Hepatocyte (in vitro differentiated cells): Measurements from ENCODE around the gene CPT1A. TPM values are rescaled to one million over a fixed set of nuclear protein-coding genes. Genes with fewer than 3 reads are reported as not detected.

Experiments used
- DNase-seq: peaks from one replicate; pipeline ENCODE4 v3.0.0-alpha.2; 2016; ENCODE audit warnings: low spot score
- H2AFZ ChIP-seq: fragments of 200-600 bp; sonication (generic); 2 replicates; pipeline ENCODE4 v1.6.0; 2016; ENCODE audit warnings: antibody characterized with exemption, mild to moderate bottlenecking
- H3K27ac ChIP-seq: fragments of 200-600 bp; sonication (generic); 2 replicates; pipeline ENCODE4 v1.5.1; 2016; ENCODE audit warnings: mild to moderate bottlenecking
- H3K27me3 ChIP-seq: fragments of 200-600 bp; sonication (generic); 2 replicates; pipeline ENCODE4 v1.6.1; 2016
- H3K36me3 ChIP-seq: fragments of 200-600 bp; sonication (generic); replicated peaks from 2 replicates; pipeline ENCODE4 v1.5.1; 2016; ENCODE audit warnings: low read depth; ENCODE audit not compliant: insufficient read depth
- H3K4me1 ChIP-seq: fragments of 200-600 bp; sonication (generic); 2 replicates; pipeline ENCODE4 v1.5.1; 2016; ENCODE audit warnings: mild to moderate bottlenecking, moderate library complexity; ENCODE audit not compliant: insufficient read depth
- H3K4me2 ChIP-seq: fragments of 200-600 bp; sonication (generic); 2 replicates; pipeline ENCODE4 v1.6.0; 2016
- H3K4me3 ChIP-seq: fragments of 200-600 bp; sonication (generic); 2 replicates; pipeline ENCODE4 v1.5.1; 2016; ENCODE audit warnings: mild to moderate bottlenecking
- H3K79me2 ChIP-seq: fragments of 200-600 bp; sonication (generic); 2 replicates; pipeline ENCODE4 v1.6.0; 2017; ENCODE audit warnings: mild to moderate bottlenecking
- H3K9me2 ChIP-seq: fragments of 200-600 bp; sonication (generic); replicated peaks from 2 replicates; pipeline ENCODE4 v1.6.0; 2017; ENCODE audit warnings: mild to moderate bottlenecking; ENCODE audit not compliant: insufficient read depth
- H3K9me3 ChIP-seq: fragments of 200-600 bp; sonication (generic); 2 replicates; pipeline ENCODE4 v1.5.1; 2016; ENCODE audit warnings: low read depth, mild to moderate bottlenecking
- H4K20me1 ChIP-seq: fragments of 200-600 bp; sonication (generic); 2 replicates; pipeline ENCODE4 v1.6.0; 2016; ENCODE audit warnings: mild to moderate bottlenecking; ENCODE audit not compliant: insufficient read depth, poor library complexity, severe bottlenecking
- CTCF ChIP-seq: fragments of 200-600 bp; sonication (generic); IDR thresholded peaks from 2 replicates; pipeline ENCODE4 v1.5.1; 2016; ENCODE audit warnings: antibody characterized with exemption, mild to moderate bottlenecking; ENCODE audit not compliant: poor library complexity
- EZH2 ChIP-seq: fragments of 200-600 bp; sonication (generic); IDR thresholded peaks from 2 replicates; pipeline ENCODE4 v1.6.1; 2016; ENCODE audit warnings: antibody characterized with exemption, mild to moderate bottlenecking, borderline replicate concordance
- EZH2phosphoT487 ChIP-seq: fragments of 200-600 bp; sonication (generic); IDR thresholded peaks from one replicate; pipeline ENCODE4 v1.6.1; 2018; ENCODE audit warnings: antibody characterized with exemption, mild to moderate bottlenecking, low read depth, moderate library complexity; ENCODE audit not compliant: unreplicated experiment, severe bottlenecking
- WGBS: methylation state at CpG from one replicate; pipeline ENCODE4 v1.1.6; 2016; ENCODE audit warnings: low lambda C conversion rate; ENCODE audit errors: missing lambda C conversion rate; 5-methylcytosine and 5-hydroxymethylcytosine counted together
- polyA plus RNA-seq: library from polyadenylated mRNA; unstranded; fragments of >200 nt; fragmentation: Nextera tagmentation; extraction: Ambion mirVana; gene quantifications from 2 replicates; pipeline ENCODE4 v1.2.1, GENCODE V29; 2016
- total RNA-seq: library from RNA; depleted of rRNA; stranded (reverse); fragments of >200 nt; gene quantifications from 2 replicates; pipeline ENCODE4 v1.2.3, GENCODE V29; 2014

Gene CPT1A
- total and polyA plus RNA-seq, 2 experiments from 2014 or later, result 8.3 to 24.8 TPM

GRCh38 chr11:68774194-68774585 lies 67.5 kb downstream of the CPT1A start:
- no peaks in the 10 kb centered on the region for H3K9me2 ChIP-seq
- 74% methylated on average over 9 of the region's 9 CpGs for WGBS
- no peaks in the 10 kb centered on the region for H3K27me3 ChIP-seq
- no peak overlapping the region for H3K4me3 ChIP-seq
- no peaks in the 10 kb centered on the region for H3K9me3 ChIP-seq
- TF ChIP-seq EZH2, result no peak
- TF ChIP-seq EZH2phosphoT487, result no peak
- no peak for TF ChIP-seq CTCF
- no peaks in the 10 kb centered on the region for H4K20me1 ChIP-seq
- no peak overlapping the region for H3K4me2 ChIP-seq
- H3K36me3 ChIP-seq, result no peaks in the 10 kb centered on the region
- no peak for DNase-seq
- H2AFZ ChIP-seq, result no peak overlapping the region
- no peaks in the 10 kb centered on the region for H3K79me2 ChIP-seq
- no peaks in the 10 kb centered on the region for H3K4me1 ChIP-seq
- H3K27ac ChIP-seq, result no peak overlapping the region

GRCh38 chr11:68773521-68774193 lies 68.1 kb downstream of the CPT1A start:
- Histone ChIP-seq H3K27me3 (no peaks in the 10 kb centered on the region), H2AFZ (no peak overlapping the region), H3K36me3 (no peaks in the 10 kb centered on the region), H3K9me2 (no peaks in the 10 kb centered on the region), H3K79me2 (no peaks in the 10 kb centered on the region), H3K4me3 (no peak overlapping the region), H3K4me2 (no peak overlapping the region), H3K4me1 (no peaks in the 10 kb centered on the region), H3K27ac (no peak overlapping the region), H4K20me1 (no peaks in the 10 kb centered on the region), H3K9me3 (no peaks in the 10 kb centered on the region)
- 80% methylated on average over 22 of the region's 22 CpGs for WGBS
- DNase-seq, result peak; percentile 42
- no peak for TF ChIP-seq EZH2
- TF ChIP-seq CTCF, result no peak
- no peak for TF ChIP-seq EZH2phosphoT487

GRCh38 chr11:68772936-68773335 lies 68.8 kb downstream of the CPT1A start:
- Histone ChIP-seq H3K36me3 (no peaks in the 10 kb centered on the region), H3K4me3 (no peak overlapping the region), H4K20me1 (no peaks in the 10 kb centered on the region), H3K27ac (no peak overlapping the region), H3K4me1 (no peaks in the 10 kb centered on the region), H3K79me2 (no peaks in the 10 kb centered on the region), H3K27me3 (no peaks in the 10 kb centered on the region), H3K9me3 (no peaks in the 10 kb centered on the region), H3K4me2 (no peak overlapping the region), H2AFZ (no peak overlapping the region), H3K9me2 (no peaks in the 10 kb centered on the region)
- WGBS, result 94% methylated on average over 20 of the region's 20 CpGs
- TF ChIP-seq EZH2phosphoT487 (no peak), CTCF (no peak), EZH2 (no peak)
- DNase-seq, result no peak
